Activated T-cell treated with anti-CD3 and anti-CD28 coated beads for 48 hours (primary cell): ENCODE measurements around the gene PPP6R2.

Experiments
- DNase-seq: peaks from one replicate; pipeline ENCODE4 v3.0.0-alpha.2; 2020; ENCODE audit warnings: low read depth

PPP6R2 gene

DNA sequence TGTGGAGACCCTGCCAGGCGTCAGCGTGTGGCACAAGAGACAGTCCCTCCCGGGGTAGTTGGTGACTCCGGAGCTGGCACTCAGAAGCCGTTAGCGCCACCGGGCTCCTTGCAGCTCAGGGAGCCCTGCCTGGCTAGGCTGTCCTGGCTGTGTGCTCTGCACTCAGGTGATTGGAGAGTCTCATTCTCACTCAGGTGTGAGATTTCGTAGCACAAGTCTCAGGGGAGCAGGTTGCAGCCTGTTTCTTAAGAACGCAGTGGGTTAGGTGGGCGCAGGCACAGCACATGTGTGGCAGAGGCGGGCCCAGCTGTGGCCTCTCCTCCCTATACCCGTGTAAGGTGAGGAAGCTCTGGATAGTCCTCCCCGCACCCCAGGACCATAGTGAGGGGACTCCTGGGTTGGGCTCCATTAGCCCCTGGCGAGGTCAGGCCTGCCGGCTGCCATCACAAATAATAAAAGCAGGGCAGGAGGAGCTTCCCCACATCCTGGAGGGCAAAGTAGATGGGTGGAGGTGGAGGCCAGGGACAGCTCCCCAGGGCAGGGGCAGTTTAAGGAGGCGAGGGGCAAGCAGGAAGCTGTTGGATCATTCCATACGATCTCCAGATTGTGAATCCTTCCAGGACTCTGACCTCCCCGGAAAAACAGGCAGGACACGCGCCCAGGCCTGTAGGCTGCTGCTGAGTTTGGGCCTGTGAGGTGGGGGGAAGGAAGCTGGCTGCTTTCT lies 92.3 kb downstream of the PPP6R2 start:
- no peak for DNase-seq

DNA sequence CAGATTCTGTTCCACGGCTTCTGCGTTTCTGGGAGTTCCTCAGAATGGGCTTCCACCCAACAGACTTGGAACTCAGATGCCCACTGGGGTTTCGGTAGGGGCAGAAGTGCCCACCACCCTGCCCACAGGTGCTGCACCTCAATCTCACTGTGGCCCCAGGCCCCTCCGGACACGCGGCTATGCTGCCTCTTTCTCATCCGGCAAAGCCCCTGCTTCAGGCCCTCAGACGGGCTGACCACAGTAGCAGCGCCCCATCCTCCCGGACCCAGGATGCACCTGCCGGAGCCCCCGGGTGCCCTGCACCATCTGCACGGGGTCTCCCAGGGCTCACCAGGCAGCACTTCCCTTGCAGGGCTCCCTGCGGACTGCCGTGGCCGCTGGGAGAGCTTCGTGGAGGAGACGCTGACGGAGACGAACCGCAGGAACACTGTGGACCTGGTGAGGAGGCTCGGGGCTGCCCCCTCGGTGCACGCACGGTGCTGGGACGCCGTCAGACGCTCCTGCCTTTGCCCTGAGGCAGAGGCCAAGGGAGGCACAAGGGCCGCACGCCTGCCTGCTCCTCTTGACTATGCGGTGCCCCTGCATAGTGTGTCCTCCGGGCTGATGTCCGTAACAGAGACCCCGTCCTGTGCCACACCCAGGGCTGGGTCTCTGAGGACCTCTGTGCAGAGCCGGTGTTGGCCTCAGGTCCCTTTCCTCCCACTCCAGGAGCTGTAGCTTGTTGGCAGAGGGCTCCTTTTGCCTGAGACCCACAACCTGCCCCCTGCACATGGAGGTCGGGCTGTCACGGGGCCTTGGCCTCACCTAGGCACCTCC lies 93.1 kb downstream of the PPP6R2 start:
- DNase-seq, result no peak

DNA sequence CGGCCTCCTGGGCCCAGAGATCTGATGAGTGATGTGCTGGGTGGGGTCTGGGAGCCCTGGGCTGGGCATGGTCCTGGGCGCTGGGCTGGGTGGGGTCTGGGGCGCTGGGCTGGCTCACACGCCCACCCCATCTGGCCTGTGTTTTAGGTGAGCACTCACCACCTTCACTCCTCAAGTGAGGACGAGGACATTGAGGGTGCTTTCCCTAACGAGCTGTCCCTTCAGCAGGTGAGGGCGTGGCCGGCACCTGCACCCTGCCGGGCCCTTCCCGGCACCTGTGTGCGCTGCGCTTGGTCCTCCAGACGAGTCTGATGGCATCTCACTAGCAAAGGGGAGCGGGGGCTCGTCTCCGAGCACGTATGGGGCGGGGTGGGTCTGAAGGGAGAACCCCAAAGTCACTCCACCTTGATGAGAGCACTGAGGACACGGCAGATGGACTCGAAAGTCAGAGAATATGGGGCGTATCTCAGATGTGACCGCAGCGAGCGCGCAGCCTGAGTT lies 93.8 kb downstream of the PPP6R2 start:
- DNase-seq, result no peak

DNA sequence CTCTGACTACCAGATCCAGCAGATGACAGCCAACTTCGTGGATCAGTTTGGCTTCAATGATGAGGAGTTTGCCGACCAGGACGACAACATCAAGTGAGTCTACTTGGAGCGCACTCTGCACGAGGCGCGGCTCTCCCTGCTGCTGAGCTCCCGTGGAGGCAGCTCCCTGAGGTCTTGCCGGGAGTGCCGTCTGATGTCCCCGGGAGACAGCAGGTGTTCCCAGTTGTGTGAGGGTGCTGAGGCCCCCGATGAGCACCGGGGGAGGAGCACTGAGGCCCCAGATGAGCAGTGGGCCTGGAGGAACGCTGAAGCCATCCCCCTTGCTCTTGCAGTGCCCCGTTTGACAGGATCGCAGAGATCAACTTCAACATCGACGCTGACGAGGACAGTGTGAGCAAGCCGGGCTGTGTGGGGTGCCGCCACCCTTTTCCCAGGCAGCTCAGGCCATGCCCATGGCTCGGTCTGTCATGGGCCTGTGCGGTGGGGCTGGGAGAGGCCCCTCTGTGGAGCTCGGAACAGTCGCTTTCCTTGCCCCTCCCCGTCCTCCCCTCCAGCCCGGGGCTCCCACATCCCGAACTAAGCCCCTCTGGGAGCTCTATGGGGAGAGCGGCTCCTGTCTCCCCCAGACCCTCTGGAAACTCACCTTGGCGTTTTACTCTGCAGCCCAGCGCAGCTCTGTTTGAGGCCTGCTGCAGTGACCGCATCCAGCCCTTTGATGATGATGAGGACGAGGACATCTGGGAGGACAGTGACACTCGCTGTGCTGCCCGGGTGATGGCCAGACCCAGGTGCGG lies 94.6 kb downstream of the PPP6R2 start:
- DNase-seq, result no peak

DNA sequence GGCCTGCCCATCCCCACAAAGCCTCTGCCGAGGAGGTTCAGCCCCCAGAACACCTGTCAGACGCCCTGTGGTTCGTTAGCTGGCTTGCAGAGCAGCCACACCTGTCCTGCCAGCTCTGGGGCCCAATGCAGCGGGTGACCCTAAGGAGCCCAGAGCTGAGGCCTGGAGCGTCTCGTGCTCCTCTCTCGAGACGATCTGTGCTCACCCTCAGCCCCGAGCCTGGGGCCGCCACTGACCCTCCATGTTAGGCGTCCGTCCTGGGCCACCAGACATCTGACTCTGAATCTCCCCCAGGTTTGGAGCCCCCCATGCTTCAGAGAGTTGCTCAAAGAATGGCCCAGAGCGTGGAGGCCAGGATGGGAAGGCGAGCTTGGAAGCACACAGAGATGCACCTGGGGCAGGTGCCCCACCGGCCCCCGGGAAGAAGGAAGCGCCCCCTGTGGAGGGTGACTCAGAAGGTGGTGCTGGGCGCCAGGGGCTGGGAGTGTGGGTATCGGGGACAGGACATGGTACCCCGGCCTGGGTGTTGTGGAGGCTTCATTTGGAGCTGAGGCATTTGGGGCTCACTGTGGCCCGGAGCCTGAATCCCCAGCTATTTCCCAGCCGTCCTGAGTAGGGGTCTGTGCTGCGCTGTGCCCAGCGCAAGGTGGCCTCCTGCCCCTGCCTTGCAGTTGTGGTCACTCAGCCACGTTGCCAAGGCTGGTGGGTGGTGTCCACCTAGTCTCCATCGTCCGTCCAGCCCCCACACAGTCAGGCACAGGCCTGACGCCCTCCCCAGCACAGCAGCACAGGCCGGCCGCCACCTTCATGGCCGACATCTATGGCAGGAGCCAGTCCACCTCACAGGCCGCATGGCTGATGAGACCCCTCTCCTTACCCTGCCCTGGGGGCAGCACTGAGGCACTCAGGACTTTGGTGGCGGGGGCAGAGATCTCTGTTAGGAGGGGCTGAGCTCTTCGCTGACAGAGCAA lies 95.5 kb downstream of the PPP6R2 start:
- DNase-seq, result no peak

DNA sequence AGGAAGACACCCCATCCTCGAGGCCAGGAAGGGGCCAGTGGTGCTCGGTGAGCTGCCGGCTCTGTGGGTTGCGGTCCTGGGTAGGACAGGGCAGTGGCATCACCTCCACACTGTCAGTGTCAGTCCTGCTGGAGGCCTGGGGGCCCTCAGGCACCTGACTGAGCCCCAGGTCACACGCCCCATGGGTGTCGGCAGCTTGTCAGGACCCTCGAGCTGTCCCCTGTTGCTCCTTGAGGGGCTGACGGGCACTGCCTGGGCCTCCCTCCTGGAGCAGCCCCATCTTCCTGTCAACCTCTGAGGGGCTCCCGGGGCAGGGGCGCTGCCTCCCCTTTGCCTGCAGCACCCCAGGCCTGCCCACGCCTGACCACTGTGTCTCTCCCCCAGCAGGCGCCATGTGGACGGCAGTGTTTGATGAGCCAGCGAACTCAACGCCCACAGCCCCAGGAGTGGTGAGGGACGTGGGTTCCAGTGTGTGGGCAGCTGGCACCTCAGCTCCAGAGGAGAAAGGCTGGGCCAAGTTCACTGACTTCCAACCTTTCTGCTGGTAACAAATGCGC lies 96.3 kb downstream of the PPP6R2 start:
- DNase-seq, result no peak

DNA sequence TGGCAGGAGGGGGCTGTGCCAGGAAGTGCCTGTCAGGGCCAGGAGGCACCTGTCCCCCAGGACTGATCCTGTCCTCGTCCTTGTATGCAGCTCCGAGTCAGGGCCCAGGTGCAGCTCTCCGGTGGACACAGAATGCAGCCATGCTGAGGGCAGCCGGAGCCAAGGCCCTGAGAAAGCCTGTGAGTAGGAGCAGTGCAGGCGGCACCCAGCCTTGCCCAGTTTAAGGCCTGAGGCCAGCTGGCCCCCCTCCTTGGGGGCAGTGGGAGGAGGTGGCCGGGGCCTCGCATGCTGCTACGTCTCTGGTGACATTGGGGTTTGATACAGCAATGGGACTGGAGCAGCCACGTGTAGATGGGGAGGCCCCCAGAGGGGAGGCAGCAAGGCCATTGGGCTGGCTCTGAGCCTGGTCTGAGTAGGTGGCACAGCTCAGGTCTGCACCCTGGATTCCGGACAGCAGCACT lies 96.8 kb downstream of the PPP6R2 start:
- DNase-seq, result no peak

DNA sequence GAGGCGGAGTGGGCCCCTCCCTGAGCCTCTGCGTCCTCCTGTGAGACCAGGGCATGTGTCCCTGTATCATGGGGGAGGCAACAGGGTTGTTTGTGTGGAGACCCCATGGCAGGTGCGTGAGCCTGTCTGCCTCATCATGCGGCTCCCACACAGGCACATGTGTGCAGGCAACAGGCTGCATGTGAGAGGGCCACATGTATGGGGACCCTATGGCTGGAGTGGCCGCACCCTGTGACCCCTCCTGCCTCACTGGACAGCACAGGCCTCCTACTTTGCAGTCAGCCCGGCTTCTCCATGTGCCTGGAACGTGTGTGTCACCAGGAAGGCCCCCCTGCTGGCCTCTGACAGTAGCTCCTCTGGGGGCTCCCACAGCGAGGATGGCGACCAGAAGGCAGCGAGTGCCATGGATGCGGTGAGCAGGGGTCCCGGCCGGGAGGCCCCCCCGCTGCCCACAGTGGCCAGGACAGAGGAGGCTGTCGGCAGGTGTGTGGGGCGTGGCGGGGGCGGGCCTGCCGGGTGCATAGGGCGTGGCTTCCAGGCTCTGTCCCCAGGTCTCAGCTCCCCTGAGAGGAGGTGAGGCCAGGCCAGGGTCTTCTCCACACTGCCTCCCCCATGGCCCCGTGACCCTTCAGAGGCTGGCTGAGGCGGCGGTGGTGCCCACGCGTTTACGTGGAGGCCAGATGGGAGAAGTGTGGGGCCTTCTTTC lies 97.6 kb downstream of the PPP6R2 start:
- DNase-seq, result no peak

DNA sequence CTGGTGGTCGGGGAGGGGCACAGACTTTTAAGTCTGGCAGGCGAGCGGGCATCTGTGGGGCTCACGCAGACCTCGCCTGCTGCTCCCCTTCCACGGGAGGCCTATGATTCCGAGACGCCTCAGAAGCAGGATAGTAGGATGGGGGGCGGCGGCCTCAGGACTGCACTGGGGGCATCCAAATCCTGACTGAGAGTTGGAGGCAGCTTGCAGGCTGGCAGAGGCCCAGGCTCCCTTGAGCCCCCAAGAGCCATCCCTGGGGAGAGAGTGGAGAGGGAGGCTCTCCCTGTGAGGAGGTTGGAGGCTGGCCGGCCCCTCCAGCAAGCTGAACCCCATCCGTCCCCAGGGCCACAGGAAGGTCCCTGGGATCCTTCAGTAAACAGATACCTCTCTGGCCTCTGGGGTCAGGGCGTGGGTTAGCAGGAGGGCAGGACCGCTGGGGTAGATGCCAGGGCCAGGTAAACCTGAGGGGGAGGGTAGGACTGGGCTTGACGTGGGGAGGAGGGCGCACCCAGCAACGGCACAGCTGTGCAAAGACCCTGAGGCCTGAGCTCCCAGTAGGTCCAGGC lies 98.4 kb downstream of the PPP6R2 start:
- no peak for DNase-seq

DNA sequence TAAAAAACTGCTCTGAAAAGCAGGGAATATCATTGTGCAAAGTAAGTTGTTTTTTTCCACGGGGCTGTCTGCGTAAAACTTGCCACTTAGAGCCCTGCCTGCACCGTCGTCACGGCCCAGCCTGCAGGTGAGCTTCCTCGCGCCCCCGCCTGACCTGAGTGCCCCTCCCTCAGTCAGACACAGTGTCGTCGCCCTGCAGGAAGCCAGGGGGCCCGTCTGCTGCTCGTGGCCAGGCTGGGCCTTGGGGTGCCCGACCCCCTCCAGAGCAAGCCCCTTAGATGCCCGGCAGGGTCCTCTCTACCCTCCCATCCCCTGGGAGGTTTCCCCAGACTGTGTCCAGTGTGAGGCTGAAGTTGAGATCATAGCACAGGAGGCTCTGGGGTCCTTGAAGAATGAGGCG lies 100.1 kb downstream of the PPP6R2 start:
- DNase-seq, result no peak

DNA sequence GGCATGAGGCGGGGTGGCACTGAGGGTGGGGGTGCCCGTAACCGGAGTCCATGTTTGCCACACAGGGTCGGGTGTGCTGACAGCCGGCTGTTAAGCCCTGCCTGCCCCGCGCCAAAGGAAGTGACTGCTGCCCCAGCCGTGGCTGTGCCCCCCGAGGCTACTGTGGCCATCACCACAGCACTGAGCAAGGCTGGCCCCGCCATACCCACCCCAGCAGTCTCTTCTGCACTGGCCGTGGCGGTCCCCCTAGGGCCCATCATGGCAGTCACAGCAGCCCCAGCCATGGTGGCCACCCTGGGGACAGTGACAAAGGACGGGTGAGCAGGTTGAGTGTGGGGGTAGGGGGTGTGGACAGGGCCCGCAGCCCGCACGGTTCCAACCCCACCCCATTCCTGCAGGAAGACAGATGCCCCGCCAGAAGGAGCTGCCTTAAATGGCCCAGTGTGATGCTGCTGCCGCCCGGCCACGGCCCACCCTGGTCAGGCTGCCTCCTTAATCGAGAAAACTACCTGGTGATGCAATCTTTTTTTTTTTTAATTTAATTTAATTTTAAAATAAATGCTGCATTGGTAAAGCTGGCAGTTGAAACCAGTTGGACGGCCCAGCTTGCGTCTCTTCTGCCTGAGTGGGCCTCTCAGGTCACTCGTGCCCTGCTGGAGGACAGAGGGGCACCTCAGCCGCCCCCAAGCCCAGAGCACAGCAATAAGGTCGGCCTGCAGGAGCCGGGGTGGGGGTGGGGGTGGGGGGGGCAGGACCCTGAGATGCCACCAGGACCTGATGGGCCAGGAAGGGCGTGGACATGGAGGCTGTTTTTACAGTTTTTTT lies 100.9 kb downstream of the PPP6R2 start:
- no peak for DNase-seq

DNA sequence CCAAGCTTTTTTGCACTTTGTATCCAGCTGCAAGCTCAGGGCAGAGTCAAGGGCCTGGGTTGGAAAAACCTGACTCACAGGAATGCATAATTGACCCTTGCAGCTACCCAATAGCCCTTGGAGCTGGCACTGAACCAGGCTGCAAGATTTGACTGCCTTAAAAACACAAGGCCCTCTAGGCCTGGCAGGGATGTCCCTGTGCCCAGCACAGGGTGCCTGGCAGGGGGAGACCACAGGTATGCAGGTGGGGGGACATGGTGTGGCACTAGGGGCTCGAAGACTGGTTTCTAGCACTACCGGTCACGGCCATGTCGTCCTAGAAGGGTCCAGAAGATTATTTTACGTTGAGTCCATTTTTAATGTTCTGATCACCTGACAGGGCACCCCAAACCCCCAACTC lies 101.5 kb downstream of the PPP6R2 start:
- no peak for DNase-seq

DNA sequence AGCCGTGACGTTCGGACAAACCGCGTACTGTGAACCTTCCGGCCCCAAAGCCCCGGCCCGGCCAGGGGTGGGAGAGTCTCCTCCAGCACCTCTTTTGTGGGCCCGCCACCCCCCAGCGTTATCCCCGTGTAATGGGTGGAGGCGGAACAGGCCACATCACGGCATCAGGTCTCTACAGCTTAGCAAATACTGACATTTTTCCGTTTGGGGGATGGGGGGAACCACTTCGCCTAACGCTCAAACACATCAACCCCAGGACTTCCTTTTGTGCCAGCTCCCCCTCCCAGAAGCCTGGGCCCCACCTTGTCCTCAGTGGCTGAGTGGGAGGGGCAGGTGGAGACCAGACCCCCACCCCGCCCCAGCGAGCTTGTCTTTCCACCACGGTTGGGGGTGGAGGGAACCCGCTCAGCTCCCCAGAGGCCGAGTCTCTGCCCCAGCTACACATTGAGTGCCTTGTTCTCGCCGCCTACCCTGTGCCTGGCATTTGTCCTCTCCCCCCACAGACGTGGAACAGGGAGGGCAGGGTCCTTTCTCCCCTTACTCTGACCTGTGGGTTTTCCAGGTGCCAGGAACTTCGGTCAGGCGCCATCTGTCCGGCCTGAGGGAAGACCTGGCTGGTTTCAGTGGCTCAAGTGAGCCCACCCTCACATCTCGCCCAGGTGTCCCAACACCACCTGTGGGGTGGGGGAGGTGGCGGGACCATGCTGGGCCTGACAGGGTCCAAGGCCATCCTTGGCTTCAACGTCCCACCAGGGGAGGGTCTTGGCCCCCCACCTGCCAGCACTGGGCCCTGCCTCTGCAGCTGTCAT lies 102.1 kb downstream of the PPP6R2 start:
- no peak for DNase-seq

DNA sequence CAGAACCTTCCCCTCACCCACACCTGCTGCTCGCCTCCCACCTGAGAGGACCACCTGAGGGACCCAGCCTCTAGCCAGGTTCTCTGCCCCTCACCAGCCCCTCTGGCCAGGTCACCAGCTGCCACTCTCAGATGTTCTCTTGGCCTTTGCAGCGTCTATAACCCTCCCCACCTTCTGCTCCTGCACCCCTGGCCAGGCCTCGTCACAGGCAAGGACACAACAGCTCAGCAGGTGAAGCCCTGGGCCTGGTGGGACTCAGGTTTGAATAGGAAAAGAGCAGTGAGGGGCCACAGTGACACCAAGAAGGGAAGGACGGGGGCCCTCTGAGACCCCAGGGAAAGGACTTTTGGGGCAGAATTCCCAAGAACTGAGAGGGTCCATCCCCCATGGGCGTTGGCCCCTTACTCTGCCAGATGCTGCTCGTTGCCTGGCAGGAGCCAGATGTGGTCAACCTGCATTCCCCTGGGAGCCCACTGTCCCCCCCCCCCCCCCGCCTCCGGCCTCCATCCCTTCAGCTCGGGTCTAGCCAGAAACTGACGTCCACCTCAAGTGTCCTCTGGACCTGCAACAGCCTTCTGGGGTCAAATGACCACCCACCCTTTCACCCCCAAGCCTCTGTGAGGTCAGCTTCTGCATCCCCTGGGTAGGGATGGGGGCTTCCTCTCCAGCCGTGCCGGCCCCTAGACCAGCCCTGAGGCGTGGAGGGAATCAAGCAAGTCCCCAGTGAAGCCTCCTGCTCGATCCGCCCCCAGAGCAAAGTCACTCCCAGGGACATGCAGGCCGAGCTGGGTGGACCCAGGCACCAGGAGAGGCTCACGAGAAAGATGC lies 103.0 kb downstream of the PPP6R2 start:
- DNase-seq, result no peak

DNA sequence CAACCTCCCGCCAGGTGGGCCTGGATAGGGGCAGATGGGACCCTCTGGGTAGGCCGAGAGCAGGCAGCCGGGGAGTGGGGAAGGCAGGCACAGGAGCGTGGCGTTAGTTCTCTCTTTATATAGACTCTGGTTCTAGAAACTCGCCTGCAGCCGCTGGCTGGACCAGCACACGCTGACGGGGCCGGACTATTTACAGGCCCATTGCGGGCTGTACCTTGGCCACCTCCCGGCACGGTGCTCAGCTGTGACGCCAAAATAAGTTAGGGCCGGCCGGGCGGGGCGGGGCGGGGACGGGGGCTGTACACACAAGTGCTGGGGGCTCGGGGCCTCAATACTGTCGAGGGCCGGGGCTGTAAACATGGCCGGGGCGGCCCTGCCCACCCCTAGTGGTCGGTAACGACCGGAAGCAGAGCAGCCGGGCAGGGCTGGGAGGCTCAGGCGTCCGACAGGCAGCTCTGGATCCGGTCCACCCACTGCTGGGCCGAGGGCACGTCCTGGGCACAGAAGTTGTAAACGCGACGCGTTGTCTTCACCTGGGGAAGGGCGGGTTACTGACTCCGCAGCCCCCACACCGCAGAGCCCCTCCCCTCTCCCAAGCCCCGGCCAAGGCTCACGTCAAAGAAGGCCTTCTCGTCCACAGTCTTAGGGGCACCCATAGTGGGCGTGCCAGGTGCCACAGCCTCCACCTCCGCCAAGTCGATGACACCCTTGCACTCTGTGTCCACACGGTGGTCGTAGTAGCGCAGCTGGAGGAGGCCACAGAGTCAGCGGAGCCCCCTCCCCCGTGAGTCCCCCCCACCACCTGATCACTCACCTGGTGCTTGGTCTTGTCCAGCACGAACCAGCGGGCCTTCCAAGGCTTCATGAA lies 103.8 kb downstream of the PPP6R2 start:
- DNase-seq, result no peak
